H1 (cell line): ENCODE data around the gene PDE9A. TPM values are rescaled to one million over a fixed set of nuclear protein-coding genes. Genes with fewer than 3 reads are reported as not detected.
A peak's percentile ranks its signal among the peaks of the same experiment; 100 is the strongest.

Source experiments
- CTCF ChIA-PET: fragments of 300-600 bp; sonication (Branson Sonifier 250); formaldehyde crosslinking; loops from one replicate; lab custom pipeline; 2021; ENCODE audit not compliant: partially characterized antibody; lab: Charles Lee
- POLR2A ChIA-PET: fragments of 300-600 bp; sonication (Branson Sonifier 250); formaldehyde crosslinking; loops from one replicate; lab custom pipeline; 2021; ENCODE audit warnings: inconsistent platforms; ENCODE audit not compliant: partially characterized antibody; lab: Charles Lee
- DNase-seq, 2 experiments: peaks; one replicate each; pipeline versions ENCODE4 v3.0.0 to v3.0.0-alpha.2; 2010 to 2022; ENCODE audit warnings: low spot score in 2 of 2, low read depth in 1 of 2, mixed read lengths in 1 of 2
- FAIRE-seq: peaks from 2 replicates; lab custom pipeline; 2011; peaks lifted over from hg19 to GRCh38; lab: Jason Lieb, UNC
- H2AFZ ChIP-seq: 2 replicates; pipeline ENCODE4 v1.8.1; 2012; ENCODE audit warnings: low read length, inconsistent platforms
- H2AK5ac ChIP-seq: 2 replicates; pipeline ENCODE4 v1.6.1; 2013; ENCODE audit warnings: low read depth, low read length
- H2BK120ac ChIP-seq: replicated peaks from 2 replicates; pipeline ENCODE3; 2013; ENCODE audit warnings: low read depth, low read length, inconsistent platforms
- H2BK12ac ChIP-seq: 2 replicates; pipeline ENCODE4 v1.6.1; 2013; ENCODE audit warnings: low read depth, low read length
- H2BK15ac ChIP-seq: 2 replicates; pipeline ENCODE4 v1.6.1; 2013; ENCODE audit warnings: low read length
- H2BK20ac ChIP-seq: 2 replicates; pipeline ENCODE4 v1.6.1; 2013; ENCODE audit warnings: low read length
- H2BK5ac ChIP-seq: 2 replicates; pipeline ENCODE4 v1.6.1; 2013; ENCODE audit warnings: low read depth, low read length
- H3K14ac ChIP-seq: 2 replicates; pipeline ENCODE4 v1.6.1; 2013; ENCODE audit warnings: inconsistent platforms; ENCODE audit not compliant: insufficient read length
- H3K18ac ChIP-seq: 2 replicates; pipeline ENCODE4 v1.6.1; 2013; ENCODE audit warnings: low read length; ENCODE audit errors: extremely low read depth
- H3K23ac ChIP-seq: 2 replicates; pipeline ENCODE4 v1.6.1; 2013; ENCODE audit warnings: inconsistent platforms; ENCODE audit not compliant: insufficient read length
- H3K23me2 ChIP-seq: 2 replicates; pipeline ENCODE4 v1.6.1; 2013; ENCODE audit warnings: low read depth, low read length
- H3K27ac ChIP-seq: 2 replicates; pipeline ENCODE4 v1.6.1; 2011; ENCODE audit warnings: low read depth, low read length, inconsistent platforms
- H3K27me3 ChIP-seq, 4 experiments: replicated peaks in 1 of 4; 1 replicate in 1 of 4; 2 replicates in 3 of 4; pipeline versions ENCODE4 v1.6.1 to v1.8.1; 2011 to 2013; ENCODE audit warnings: low read length in 3 of 4, mild to moderate bottlenecking in 3 of 4, inconsistent platforms in 2 of 4, mixed read lengths in 2 of 4, moderate library complexity in 1 of 4; ENCODE audit not compliant: control insufficient read depth in 3 of 4, insufficient read depth in 3 of 4; ENCODE audit errors: extremely low read depth in 1 of 4
- H3K36me3 ChIP-seq, 4 experiments: 2 replicates each; pipeline versions ENCODE4 v1.6.1 to v1.8.1; 2011 to 2013; ENCODE audit warnings: mild to moderate bottlenecking in 4 of 4, low read length in 3 of 4, moderate library complexity in 2 of 4, control low read depth in 1 of 4, inconsistent platforms in 1 of 4; ENCODE audit not compliant: insufficient read depth in 4 of 4, control insufficient read depth in 2 of 4
- H3K4ac ChIP-seq: replicated peaks from 2 replicates; pipeline ENCODE3; 2013; ENCODE audit warnings: low read length, low read depth, mixed read lengths, inconsistent platforms; ENCODE audit not compliant: insufficient read length
- H3K4me1 ChIP-seq, 4 experiments: replicated peaks in 1 of 4; 1 replicate in 1 of 4; 2 replicates in 3 of 4; pipeline versions ENCODE4 v1.6.1 to v1.8.1; 2011 to 2013; ENCODE audit warnings: low read length in 3 of 4, inconsistent platforms in 2 of 4, mixed read lengths in 1 of 4; ENCODE audit not compliant: insufficient read depth in 4 of 4, control insufficient read depth in 3 of 4
- H3K4me2 ChIP-seq, 2 experiments: 2 replicates each; pipeline versions ENCODE4 v1.6.1 to v1.8.1; 2011 to 2013; ENCODE audit warnings: low read depth in 2 of 2, low read length in 2 of 2, control low read depth in 1 of 2, inconsistent platforms in 1 of 2, mild to moderate bottlenecking in 1 of 2; ENCODE audit not compliant: insufficient read depth in 1 of 2
- H3K4me3 ChIP-seq, 4 experiments: fragments of 200-600, 300-600 bp in 1 of 4; sonication (generic), shearing (Covaris generic), sonication (Bioruptor Twin) in 1 of 4; 2 replicates each; pipeline versions ENCODE4 v1.5.1 to v1.8.1; 2011 to 2016; ENCODE audit warnings: low read length in 4 of 4, low read depth in 3 of 4, control low read depth in 2 of 4, inconsistent platforms in 2 of 4, mild to moderate bottlenecking in 2 of 4, mixed read lengths in 1 of 4, moderate library complexity in 1 of 4; ENCODE audit not compliant: insufficient read depth in 2 of 4; ENCODE audit errors: extremely low read depth in 1 of 4
- H3K56ac ChIP-seq: replicated peaks from 2 replicates; pipeline ENCODE3; 2013; ENCODE audit warnings: low read depth, mild to moderate bottlenecking, mixed read lengths, low read length, inconsistent platforms; ENCODE audit not compliant: insufficient read length
- H3K79me1 ChIP-seq: 2 replicates; pipeline ENCODE4 v1.6.1; 2013; ENCODE audit warnings: low read depth, low read length, control low read depth
- H3K79me2 ChIP-seq, 2 experiments: 2 replicates each; pipeline versions ENCODE4 v1.6.1 to v1.8.1; 2012 to 2013; ENCODE audit warnings: low read length in 2 of 2, mild to moderate bottlenecking in 2 of 2, inconsistent platforms in 1 of 2; ENCODE audit not compliant: insufficient read depth in 2 of 2, control insufficient read depth in 1 of 2
- H3K9ac ChIP-seq, 4 experiments: replicated peaks in 1 of 4; 1 replicate in 1 of 4; 2 replicates in 3 of 4; pipeline versions ENCODE4 v1.6.1 to v1.8.1; 2011 to 2013; ENCODE audit warnings: low read depth in 3 of 4, low read length in 3 of 4, control low read depth in 2 of 4, mild to moderate bottlenecking in 2 of 4, moderate library complexity in 2 of 4, inconsistent platforms in 1 of 4; ENCODE audit errors: extremely low read depth in 1 of 4
- H3K9me3 ChIP-seq, 2 experiments: 2 replicates each; pipeline versions ENCODE4 v1.6.1 to v1.8.1; 2012 to 2013; ENCODE audit warnings: mild to moderate bottlenecking in 2 of 2, moderate library complexity in 2 of 2, control low read depth in 1 of 2, inconsistent platforms in 1 of 2, low read depth in 1 of 2, low read length in 1 of 2, mixed read lengths in 1 of 2; ENCODE audit not compliant: insufficient read depth in 2 of 2
- H4K20me1 ChIP-seq, 2 experiments: replicated peaks in 1 of 2; 2 replicates each; pipeline versions ENCODE3 to v1.8.1; 2011 to 2013; ENCODE audit warnings: inconsistent platforms in 2 of 2, low read length in 2 of 2, mild to moderate bottlenecking in 1 of 2; ENCODE audit not compliant: insufficient read depth in 2 of 2, control insufficient read depth in 1 of 2
- H4K5ac ChIP-seq: 2 replicates; pipeline ENCODE4 v1.6.1; 2013; ENCODE audit warnings: low read length, low read depth, mixed read lengths, inconsistent platforms; ENCODE audit not compliant: insufficient read length
- H4K8ac ChIP-seq: 2 replicates; pipeline ENCODE4 v1.8.0; 2013; ENCODE audit warnings: mild to moderate bottlenecking, moderate library complexity, low read length, inconsistent platforms; ENCODE audit not compliant: insufficient read depth; ENCODE audit errors: extremely low read depth
- H4K91ac ChIP-seq: replicated peaks from 2 replicates; pipeline ENCODE3; 2013; ENCODE audit warnings: low read length, mixed read lengths, inconsistent platforms; ENCODE audit not compliant: insufficient read length
- EP300 ChIP-seq, 2 experiments: IDR thresholded peaks; 1 replicate in 1 of 2; 2 replicates in 1 of 2; pipeline ENCODE4 v1.6.1; 2011 to 2012; ENCODE audit warnings: low read depth in 2 of 2, low read length in 2 of 2, mild to moderate bottlenecking in 2 of 2, borderline replicate concordance in 1 of 2, inconsistent platforms in 1 of 2, moderate library complexity in 1 of 2
- TBP ChIP-seq: IDR thresholded peaks from 2 replicates; pipeline ENCODE4 v1.6.1; 2011; ENCODE audit warnings: low read depth, low read length, improper control_type of control experiment
- WGBS, 2 experiments: shearing (Covaris generic) in 1 of 2; methylation state at CpG; one replicate each; pipeline versions ENCODE4 v1.1.6 to v1.1.7; 2013 to 2015; ENCODE audit warnings: low lambda C conversion rate in 2 of 2, mixed read lengths in 2 of 2, inconsistent platforms in 1 of 2, low coverage in 1 of 2, missing lambda C conversion rate in 1 of 2; ENCODE audit not compliant: insufficient replicate concordance in 2 of 2, insufficient coverage in 1 of 2, insufficient read length in 1 of 2; ENCODE audit errors: extremely low coverage in 1 of 2, missing lambda C conversion rate in 1 of 2; 5-methylcytosine and 5-hydroxymethylcytosine counted together
- polyA plus RNA-seq, 7 experiments: library from polyadenylated mRNA; depleted of rRNA in 3 of 7; stranded (reverse) in 5 of 7; unstranded in 2 of 7; fragments of >200 nt in 5 of 7; fragments of 200-250 nt in 2 of 7; gene quantifications; 1 replicate in 5 of 7; 2 replicates in 1 of 7; 4 replicates in 1 of 7; pipeline versions ENCODE4 v1.2.1 to v1.2.3, GENCODE V29; 2011 to 2013; ENCODE audit warnings: missing spikeins in 2 of 7, mixed read lengths in 2 of 7
- total RNA-seq: library from RNA; stranded (reverse); fragmentation: NEBNext Ultra II Directional; extraction: Animal tissue kit (Norgen Biotek cat#: 25700); gene quantifications from 2 replicates; pipeline ENCODE4 v1.2.1, GENCODE V29; 2021
- TF ChIP-seq, protein P1 (sequence below): IDR thresholded peaks from 2 replicates; pipeline ENCODE4 v1.6.1; 2012; ENCODE audit warnings: inconsistent platforms

PDE9A gene
- total and polyA plus RNA-seq, 2 of the 8 experiments (the other 6 are each of a cell fraction or from before 2014, with no cell fraction given) = 39.2 to 45.9 TPM

DNA sequence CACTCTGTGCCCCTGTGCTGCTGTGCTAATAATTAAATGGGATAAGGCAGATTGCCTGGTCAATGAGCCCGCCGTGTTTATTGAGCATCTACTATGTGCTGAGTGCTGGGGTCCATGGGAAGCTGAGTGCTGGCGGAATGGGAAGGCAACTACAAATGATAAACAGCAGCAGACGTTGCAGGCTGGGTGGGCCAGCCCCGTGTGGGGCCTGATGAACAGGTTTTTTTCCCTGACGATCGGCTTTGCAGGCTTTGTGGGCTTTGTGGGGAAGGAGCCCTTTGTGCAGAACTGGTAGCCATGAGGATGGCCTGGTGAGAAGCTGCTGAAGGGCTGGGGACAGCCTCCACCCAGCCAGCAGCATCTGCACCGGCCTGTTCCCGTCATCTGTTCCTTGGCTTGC lies 3.5 kb downstream of the PDE9A start:
- FAIRE-seq = no peak
- H3K9me3 ChIP-seq = no peaks in the 10 kb centered on the region
- peaks cover 0 to 70% of the 10 kb centered on the region in 2 experiments; a peak in 2 of 4 replicates for H3K79me2 ChIP-seq
- POLR2A ChIA-PET = interaction anchor here (1.2 to 2.1 kb wide), 3 partner anchors 8 to 20 kb away, joined by 3 to 4 read pairs (median 3); no protein-coding TSS in a partner anchor
- 0 out of 2 replicates have a peak overlapping the region, but pooled peaks have one; percentile 6 for H2AK5ac ChIP-seq
- peaks cover 13 to 44% (median 36%) of the 10 kb centered on the region in 4 experiments for H3K4me1 ChIP-seq
- H3K27ac ChIP-seq = no peak overlapping the region
- no peak overlapping the region for H2BK15ac ChIP-seq
- DNase-seq = no peak
- CTCF ChIA-PET = interaction anchor here (0.5 to 10.8 kb wide), 7 partner anchors 9 to 109 kb away, joined by 3 to 112 read pairs (median 3); no protein-coding TSS in a partner anchor
- H3K56ac ChIP-seq = no peak overlapping the region
- TF ChIP-seq TBP (no peak), EP300 (IDR thresholded peaks at IDR 0.05; ENCODE audit: borderline replicate concordance in 1 of 2, low read depth in 2 of 2, low read length in 2 of 2) (no peak)
- TF ChIP-seq, protein P1, sequence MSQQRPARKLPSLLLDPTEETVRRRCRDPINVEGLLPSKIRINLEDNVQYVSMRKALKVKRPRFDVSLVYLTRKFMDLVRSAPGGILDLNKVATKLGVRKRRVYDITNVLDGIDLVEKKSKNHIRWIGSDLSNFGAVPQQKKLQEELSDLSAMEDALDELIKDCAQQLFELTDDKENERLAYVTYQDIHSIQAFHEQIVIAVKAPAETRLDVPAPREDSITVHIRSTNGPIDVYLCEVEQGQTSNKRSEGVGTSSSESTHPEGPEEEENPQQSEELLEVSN = no peak
- H2BK12ac ChIP-seq = no peak overlapping the region
- no peak overlapping the region for H3K4ac ChIP-seq
- H2BK5ac ChIP-seq = peak overlapping the region; percentile 6; the same call in 1 of the 2 replicates
- H3K14ac ChIP-seq = no peak overlapping the region
- no peak overlapping the region for H4K8ac ChIP-seq
- no peak overlapping the region for H2BK120ac ChIP-seq
- H3K36me3 ChIP-seq = peaks cover 0 to 4% (median 0%) of the 10 kb centered on the region in 4 experiments; a peak in 3 of 8 replicates
- peaks cover 29 to 46% of the 10 kb centered on the region in 2 experiments for H4K20me1 ChIP-seq
- H2AFZ ChIP-seq = no peak overlapping the region
- H3K23ac ChIP-seq = no peak overlapping the region
- H4K5ac ChIP-seq = no peak overlapping the region
- no peak overlapping the region for H4K91ac ChIP-seq
- peak overlapping the region; percentile 70 to 98; a peak in 2 of 4 replicates for H3K4me2 ChIP-seq
- no peaks in the 10 kb centered on the region; a peak in 1 of 7 replicates for H3K27me3 ChIP-seq
- 0 out of 8 replicates have a peak overlapping the region, but pooled peaks of 1 of the 4 experiments have one; percentile 5 for H3K4me3 ChIP-seq
- WGBS, 2 experiments = 84% methylated on average over 9 of the region's 9 CpGs; no CpG with 5 or more reads in 1 of the 2 experiments
- peaks cover 22% of the 10 kb centered on the region for H3K79me1 ChIP-seq
- no peak overlapping the region for H3K18ac ChIP-seq
- H3K9ac ChIP-seq = peak overlapping the region in 2 of 4 experiments; percentile 7 to 13; a peak in 2 of 7 replicates
- peaks cover 12% of the 10 kb centered on the region; the same call in 1 of the 2 replicates for H3K23me2 ChIP-seq
- H2BK20ac ChIP-seq = 0 out of 2 replicates have a peak overlapping the region, but pooled peaks have one; percentile 34
